Vagina (tissue), 2 donors: ENCODE data around the gene KCTD13.

Source experiments
- POLR2A ChIP-seq, 2 donors: fragments of 450-650 bp; IDR thresholded peaks; one replicate each; pipeline ENCODE4 v1.6.1; 2017; ENCODE audit warnings: antibody characterized with exemption in 2 of 2, mild to moderate bottlenecking in 2 of 2, moderate library complexity in 2 of 2
- POLR2AphosphoS5 ChIP-seq, 2 donors: sonication (generic); formaldehyde crosslinking; IDR thresholded peaks; one replicate each; pipeline ENCODE4 v1.9.0; 2017; ENCODE audit warnings: antibody characterized with exemption in 2 of 2, mild to moderate bottlenecking in 2 of 2, low read depth in 1 of 2; ENCODE audit not compliant: insufficient read depth in 1 of 2
- TF ChIP-seq, protein P1 (sequence below), 3 experiments: fragments of 450-650 bp in 2 of 3; fragments of 200-600 bp in 1 of 3; sonication (generic) in 1 of 3; IDR thresholded peaks; one replicate each; pipeline ENCODE4 v1.5.1; 2017 to 2019; ENCODE audit warnings: antibody characterized with exemption in 3 of 3, mild to moderate bottlenecking in 2 of 3, moderate library complexity in 2 of 3

DNA sequence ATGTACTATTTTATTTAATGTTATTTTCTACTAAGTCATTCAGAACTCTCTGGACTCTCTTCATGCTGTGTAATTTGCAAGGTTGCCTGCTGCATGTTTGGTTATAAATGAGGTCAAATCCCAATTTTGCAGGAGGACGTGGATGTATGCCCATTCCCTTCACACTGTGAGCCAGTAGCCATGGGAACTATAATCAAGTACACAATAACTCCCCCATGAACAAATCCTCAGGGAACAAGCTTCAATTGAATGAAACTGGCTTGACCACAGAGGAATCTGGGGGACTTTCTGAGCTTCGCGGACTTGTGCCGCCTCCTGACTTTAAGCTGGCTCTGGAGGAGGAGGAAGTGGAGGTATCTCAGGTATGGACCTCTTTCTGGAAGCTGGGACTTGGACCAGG is 14.6 kb upstream of the KCTD13 start:
- TF ChIP-seq, protein P1, sequence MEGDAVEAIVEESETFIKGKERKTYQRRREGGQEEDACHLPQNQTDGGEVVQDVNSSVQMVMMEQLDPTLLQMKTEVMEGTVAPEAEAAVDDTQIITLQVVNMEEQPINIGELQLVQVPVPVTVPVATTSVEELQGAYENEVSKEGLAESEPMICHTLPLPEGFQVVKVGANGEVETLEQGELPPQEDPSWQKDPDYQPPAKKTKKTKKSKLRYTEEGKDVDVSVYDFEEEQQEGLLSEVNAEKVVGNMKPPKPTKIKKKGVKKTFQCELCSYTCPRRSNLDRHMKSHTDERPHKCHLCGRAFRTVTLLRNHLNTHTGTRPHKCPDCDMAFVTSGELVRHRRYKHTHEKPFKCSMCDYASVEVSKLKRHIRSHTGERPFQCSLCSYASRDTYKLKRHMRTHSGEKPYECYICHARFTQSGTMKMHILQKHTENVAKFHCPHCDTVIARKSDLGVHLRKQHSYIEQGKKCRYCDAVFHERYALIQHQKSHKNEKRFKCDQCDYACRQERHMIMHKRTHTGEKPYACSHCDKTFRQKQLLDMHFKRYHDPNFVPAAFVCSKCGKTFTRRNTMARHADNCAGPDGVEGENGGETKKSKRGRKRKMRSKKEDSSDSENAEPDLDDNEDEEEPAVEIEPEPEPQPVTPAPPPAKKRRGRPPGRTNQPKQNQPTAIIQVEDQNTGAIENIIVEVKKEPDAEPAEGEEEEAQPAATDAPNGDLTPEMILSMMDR (IDR thresholded peaks at IDR 0.05) = no peak
- no peak for TF ChIP-seq POLR2A (IDR thresholded peaks at IDR 0.05)
- no peak for TF ChIP-seq POLR2AphosphoS5 (IDR thresholded peaks at IDR 0.05; ENCODE audit: insufficient read depth in 1 of 2, low read depth in 1 of 2)
